ENCODE measurements around the gene BHLHA15. TPM values are rescaled to one million over a fixed set of nuclear protein-coding genes. Genes with fewer than 3 reads are reported as not detected.
"Not testable (repeated sequence)": the region's sequence is repeated elsewhere in the genome, so short reads cannot be mapped to it uniquely, and the experiment has no call there.

BHLHA15 gene
- total RNA-seq, 2 donors from 2014 or later = 247 to 584 TPM

- peaks cover 56% of the 10 kb centered on the region for H3K4me1 ChIP-seq
- H3K36me3 ChIP-seq (replicated peaks in 1 of 2; ENCODE audit: insufficient read depth in 1 of 2, low read depth in 2 of 2) = no peaks in the 10 kb centered on the region
- peak overlapping the region; percentile 87 to 98 (median 96) for H3K27ac ChIP-seq
- 38 to 44% methylated on average over 10 to 27 of the region's 27 CpGs for WGBS, 2 donors
- no peaks in the 10 kb centered on the region for H3K9me3 ChIP-seq
- intact Hi-C loops (cut with DNase I) = no loop called here
- peak overlapping the region in 1 of 2 donors; percentile 78 for H3K4me3 ChIP-seq
- TF ChIP-seq POLR2A (IDR thresholded peaks at IDR 0.05) (no peak), CTCF (IDR thresholded peaks at IDR 0.05) (no peak)
- ATAC-seq = no peak
- DNase-seq = peak in 3 of 4 donors; percentile 28 to 48 (median 38)
- H3K27me3 ChIP-seq = no peaks in the 10 kb centered on the region
These were observed 3.6 kb downstream of the BHLHA15 start for GRCh38 chr7:98214811-98215321.

GRCh38 chr7:98215561-98216495 is 4.6 kb downstream of the BHLHA15 start:
- Histone ChIP-seq H3K9me3 (no peaks in the 10 kb centered on the region), H3K27ac (peak overlapping the region; percentile 87 to 98 (median 96)), H3K4me1 (peaks cover 53% of the 10 kb centered on the region), H3K36me3 (replicated peaks in 1 of 2; ENCODE audit: insufficient read depth in 1 of 2, low read depth in 2 of 2) (no peaks in the 10 kb centered on the region), H3K4me3 (no peak overlapping the region), H3K27me3 (no peaks in the 10 kb centered on the region)
- peak; percentile 92 to 95 (median 94) for DNase-seq
- intact Hi-C loops (cut with DNase I) = no loop called here
- peak; percentile 71 for ATAC-seq
- WGBS, 2 donors = 38 to 55% methylated on average over 28 to 32 of the region's 32 CpGs
- peak; percentile 73 to 92 (median 91) for TF ChIP-seq POLR2A (IDR thresholded peaks at IDR 0.05)
- TF ChIP-seq CTCF (IDR thresholded peaks at IDR 0.05) = no peak

- 49 to 55% methylated on average over 12 to 22 of the region's 24 CpGs for WGBS, 2 donors
- Histone ChIP-seq H3K27me3 (no peaks in the 10 kb centered on the region), H3K9me3 (no peaks in the 10 kb centered on the region), H3K4me3 (no peak overlapping the region), H3K27ac (peak overlapping the region; percentile 65 to 98 (median 96)), H3K4me1 (peaks cover 53% of the 10 kb centered on the region), H3K36me3 (replicated peaks in 1 of 2; ENCODE audit: insufficient read depth in 1 of 2, low read depth in 2 of 2) (peaks cover 0 to 5% of the 10 kb centered on the region in 2 donors)
- TF ChIP-seq POLR2A (IDR thresholded peaks at IDR 0.05) (peak in 2 of 3 donors; percentile 20 to 47), CTCF (IDR thresholded peaks at IDR 0.05) (no peak)
- intact Hi-C loops (cut with DNase I) = no loop called here
- ATAC-seq = no peak
- DNase-seq = peak; percentile 42 to 62 (median 50)
These were observed 5.8 kb downstream of the BHLHA15 start for GRCh38 chr7:98216941-98217622.

GRCh38 chr7:98217623-98218582 is 6.7 kb downstream of the BHLHA15 start:
- no peaks in the 10 kb centered on the region for H3K27me3 ChIP-seq
- peaks cover 53% of the 10 kb centered on the region for H3K4me1 ChIP-seq
- TF ChIP-seq CTCF (IDR thresholded peaks at IDR 0.05) = no peak
- TF ChIP-seq POLR2A (IDR thresholded peaks at IDR 0.05) = no peak
- no peak overlapping the region for H3K4me3 ChIP-seq
- H3K27ac ChIP-seq = peak overlapping the region; percentile 65 to 98 (median 96)
- DNase-seq (peak; percentile 58 to 71 (median 64)), ATAC-seq (no peak)
- intact Hi-C loops (cut with DNase I) = no loop called here
- WGBS, 2 donors = 16 to 24% methylated on average over 10 to 41 of the region's 41 CpGs
- peaks cover 0 to 5% of the 10 kb centered on the region in 2 donors for H3K36me3 ChIP-seq (replicated peaks in 1 of 2; ENCODE audit: insufficient read depth in 1 of 2, low read depth in 2 of 2)
- no peaks in the 10 kb centered on the region for H3K9me3 ChIP-seq

GRCh38 chr7:98219382-98219781 is 8.1 kb downstream of the BHLHA15 start:
- 95 to 97% methylated on average over 6 of the region's 6 CpGs for WGBS, 2 donors
- H3K27me3 ChIP-seq; H3K4me3 ChIP-seq; H3K9me3 ChIP-seq; DNase-seq; ATAC-seq; H3K27ac ChIP-seq; intact Hi-C loops (cut with DNase I); H3K36me3 ChIP-seq (replicated peaks in 1 of 2; ENCODE audit: insufficient read depth in 1 of 2, low read depth in 2 of 2): not testable (repeated sequence)
- peaks cover 44% of the 10 kb centered on the region for H3K4me1 ChIP-seq

Measured in body of pancreas (tissue), 4 donors.